ENCODE results near the gene TANGO2.

DNA sequence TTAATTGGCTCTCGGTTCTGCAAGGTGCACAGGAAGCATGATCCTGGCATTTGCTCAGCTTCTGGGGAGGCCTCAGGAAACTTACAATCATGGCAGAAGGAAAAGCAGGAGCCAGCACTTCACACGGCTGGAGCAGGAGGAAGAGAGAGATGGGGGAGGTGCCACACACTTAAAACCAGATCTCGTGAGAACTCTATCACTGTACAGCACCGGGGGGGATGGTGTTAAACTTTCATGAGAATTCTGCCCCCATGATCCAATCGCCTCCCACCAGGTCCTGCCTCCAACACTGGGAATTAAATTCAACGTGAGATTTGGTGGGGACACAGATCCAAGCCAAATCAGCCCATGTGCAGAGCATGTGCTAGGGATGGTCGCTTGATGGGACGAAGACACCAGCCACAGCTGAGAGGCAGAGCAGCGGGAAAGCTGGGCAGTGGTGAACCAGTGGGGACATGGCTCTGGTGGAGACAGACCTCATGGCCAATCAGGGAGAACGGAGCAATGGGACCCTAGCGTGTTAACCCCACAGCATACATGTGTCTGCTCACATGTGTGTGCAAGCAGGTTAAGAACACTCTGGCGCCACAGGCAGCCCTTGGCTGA is 6.2 kb downstream of the TANGO2 start:
- TF ChIP-seq, protein P1, sequence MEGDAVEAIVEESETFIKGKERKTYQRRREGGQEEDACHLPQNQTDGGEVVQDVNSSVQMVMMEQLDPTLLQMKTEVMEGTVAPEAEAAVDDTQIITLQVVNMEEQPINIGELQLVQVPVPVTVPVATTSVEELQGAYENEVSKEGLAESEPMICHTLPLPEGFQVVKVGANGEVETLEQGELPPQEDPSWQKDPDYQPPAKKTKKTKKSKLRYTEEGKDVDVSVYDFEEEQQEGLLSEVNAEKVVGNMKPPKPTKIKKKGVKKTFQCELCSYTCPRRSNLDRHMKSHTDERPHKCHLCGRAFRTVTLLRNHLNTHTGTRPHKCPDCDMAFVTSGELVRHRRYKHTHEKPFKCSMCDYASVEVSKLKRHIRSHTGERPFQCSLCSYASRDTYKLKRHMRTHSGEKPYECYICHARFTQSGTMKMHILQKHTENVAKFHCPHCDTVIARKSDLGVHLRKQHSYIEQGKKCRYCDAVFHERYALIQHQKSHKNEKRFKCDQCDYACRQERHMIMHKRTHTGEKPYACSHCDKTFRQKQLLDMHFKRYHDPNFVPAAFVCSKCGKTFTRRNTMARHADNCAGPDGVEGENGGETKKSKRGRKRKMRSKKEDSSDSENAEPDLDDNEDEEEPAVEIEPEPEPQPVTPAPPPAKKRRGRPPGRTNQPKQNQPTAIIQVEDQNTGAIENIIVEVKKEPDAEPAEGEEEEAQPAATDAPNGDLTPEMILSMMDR (IDR thresholded peaks at IDR 0.05), result no peak
- no peak for TF ChIP-seq EP300 (IDR thresholded peaks at IDR 0.05)
